Gastroesophageal sphincter (tissue), 4 donors: ENCODE measurements around the gene TMOD3. TPM values are rescaled to one million over a fixed set of nuclear protein-coding genes. Genes with fewer than 3 reads are reported as not detected.

Experiments used
- ATAC-seq: fragments of 150-250 bp; one replicate; pipeline ENCODE4 v1.9.1; 2016; ENCODE audit warnings: mild to moderate bottlenecking, moderate library complexity
- H3K27ac ChIP-seq, 4 donors: fragments of 200-600 bp; sonication (generic) in 3 of 4; 1 replicate in 3 of 4; 2 replicates in 1 of 4; pipeline ENCODE4 v1.5.1; 2016 to 2019
- H3K27me3 ChIP-seq: fragments of 200-600 bp; sonication (generic); one replicate; pipeline ENCODE4 v1.5.1; 2019
- H3K36me3 ChIP-seq, 2 donors: fragments of 200-600 bp; sonication (generic); one replicate each; pipeline ENCODE4 v1.5.1; 2019; ENCODE audit warnings: control low read depth in 1 of 2
- H3K4me1 ChIP-seq, 3 donors: fragments of 200-600 bp; sonication (generic); 1 replicate in 2 of 3; 2 replicates in 1 of 3; pipeline ENCODE4 v1.5.1; 2016 to 2019; ENCODE audit warnings: control low read depth in 2 of 3
- H3K4me3 ChIP-seq, 2 donors: fragments of 200-600 bp; sonication (generic); one replicate each; pipeline ENCODE4 v1.5.1; 2019; ENCODE audit warnings: mild to moderate bottlenecking in 1 of 2, moderate library complexity in 1 of 2
- H3K9me3 ChIP-seq, 3 donors: fragments of 200-600 bp; sonication (generic); one replicate each; pipeline ENCODE4 v1.5.1; 2017 to 2019; ENCODE audit warnings: control low read depth in 2 of 3
- CTCF ChIP-seq, 4 experiments: fragments of 200-600 bp in 2 of 4; fragments of 450-650 bp in 2 of 4; sonication (generic) in 1 of 4; IDR thresholded peaks; one replicate each; pipeline ENCODE4 v1.5.1; 2017 to 2019; ENCODE audit warnings: antibody characterized with exemption in 4 of 4, mild to moderate bottlenecking in 2 of 4, moderate library complexity in 2 of 4
- EP300 ChIP-seq: sonication (generic); formaldehyde crosslinking; IDR thresholded peaks from one replicate; pipeline ENCODE4 v1.6.1; 2017; ENCODE audit warnings: antibody characterized with exemption, mild to moderate bottlenecking
- POLR2A ChIP-seq, 2 donors: fragments of 450-650 bp; IDR thresholded peaks; one replicate each; pipeline ENCODE4 v1.6.1; 2017; ENCODE audit warnings: antibody characterized with exemption in 2 of 2, mild to moderate bottlenecking in 2 of 2, moderate library complexity in 1 of 2
- POLR2AphosphoS5 ChIP-seq: sonication (generic); formaldehyde crosslinking; IDR thresholded peaks from one replicate; pipeline ENCODE4 v1.6.1; 2017; ENCODE audit warnings: antibody characterized with exemption
- WGBS, 2 donors: methylation state at CpG; one replicate each; pipeline ENCODE4 v1.1.5; 2018; ENCODE audit warnings: low coverage in 1 of 2; 5-methylcytosine and 5-hydroxymethylcytosine counted together
- total RNA-seq, 4 donors: library from RNA; depleted of rRNA; stranded (reverse); fragments of >200 nt; gene quantifications; one replicate each; pipeline ENCODE4 v1.1.0, GENCODE V29; 2016

Gene TMOD3
- total RNA-seq, 4 donors from 2014 or later: 15.9 to 38.8 (median 21.4) TPM

GRCh38 chr15:51816611-51817010 lies 12.8 kb upstream of the TMOD3 start:
- peaks cover 0 to 45% of the 10 kb centered on the region in 2 donors for H3K36me3 ChIP-seq

GRCh38 chr15:51818150-51818549 lies 11.3 kb upstream of the TMOD3 start:
- TF ChIP-seq POLR2AphosphoS5 (no peak), POLR2A (IDR thresholded peaks at IDR 0.05) (no peak), EP300 (no peak), CTCF (IDR thresholded peaks at IDR 0.05) (no peak)
- ATAC-seq: no peak
- H3K4me3 ChIP-seq: no peak overlapping the region
- H3K9me3 ChIP-seq: peaks cover 0 to 12% (median 0%) of the 10 kb centered on the region in 3 donors
- no peaks in the 10 kb centered on the region for H3K4me1 ChIP-seq
- no peak overlapping the region for H3K27ac ChIP-seq
- peaks cover 0 to 30% of the 10 kb centered on the region in 2 donors for H3K36me3 ChIP-seq
- 71 to 80% methylated on average over 2 of the region's 3 CpGs for WGBS, 2 donors
- no peaks in the 10 kb centered on the region for H3K27me3 ChIP-seq

More at GRCh38 chr15:51816611-51817010, 12.8 kb upstream of the TMOD3 start:
- no peak for ATAC-seq
- no peaks in the 10 kb centered on the region for H3K4me1 ChIP-seq
- no peak overlapping the region for H3K27ac ChIP-seq
- H3K4me3 ChIP-seq: no peak overlapping the region
- H3K9me3 ChIP-seq: peaks cover 0 to 8% (median 0%) of the 10 kb centered on the region in 3 donors
- TF ChIP-seq POLR2AphosphoS5 (no peak), EP300 (no peak), CTCF (IDR thresholded peaks at IDR 0.05) (no peak), POLR2A (IDR thresholded peaks at IDR 0.05) (no peak)
- no peaks in the 10 kb centered on the region for H3K27me3 ChIP-seq

DNA sequence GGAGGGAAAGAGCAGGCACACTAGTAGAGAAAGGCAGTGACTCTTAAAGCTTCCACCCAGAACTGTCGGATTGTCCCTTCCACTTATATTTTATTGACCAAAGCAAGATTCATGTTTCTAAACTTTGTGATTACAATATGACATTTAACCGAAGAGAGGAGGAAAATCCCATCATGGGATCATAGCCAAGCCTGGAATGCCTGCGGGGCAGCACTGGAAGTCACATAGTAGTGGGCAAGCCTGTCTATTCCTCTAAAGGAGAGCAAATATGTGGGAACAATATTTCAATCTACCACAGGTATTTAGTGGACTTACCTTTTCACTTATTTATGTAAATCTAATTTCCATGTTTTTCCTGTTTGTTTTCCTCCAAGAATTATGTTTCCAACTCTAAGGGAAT lies 3.8 kb upstream of the TMOD3 start:
- no peak for ATAC-seq
- Histone ChIP-seq H3K27ac (no peak overlapping the region), H3K36me3 (no peaks in the 10 kb centered on the region), H3K4me3 (no peak overlapping the region), H3K4me1 (peaks cover 0 to 11% (median 2%) of the 10 kb centered on the region in 3 donors), H3K27me3 (no peaks in the 10 kb centered on the region), H3K9me3 (peaks cover 0 to 12% (median 0%) of the 10 kb centered on the region in 3 donors)
- 50 to 75% methylated on average over 2 to 3 of the region's 3 CpGs for WGBS, 2 donors
- TF ChIP-seq EP300 (no peak), POLR2AphosphoS5 (no peak), CTCF (IDR thresholded peaks at IDR 0.05) (no peak), POLR2A (IDR thresholded peaks at IDR 0.05) (no peak)

- peak overlapping the region in 1 of 2 donors; percentile 80 for H3K4me3 ChIP-seq
- TF ChIP-seq EP300 (no peak), POLR2A (IDR thresholded peaks at IDR 0.05) (no peak), CTCF (IDR thresholded peaks at IDR 0.05) (no peak), POLR2AphosphoS5 (no peak)
Observed at GRCh38 chr15:51828621-51829375, 655 bp upstream of the TMOD3 start.

DNA sequence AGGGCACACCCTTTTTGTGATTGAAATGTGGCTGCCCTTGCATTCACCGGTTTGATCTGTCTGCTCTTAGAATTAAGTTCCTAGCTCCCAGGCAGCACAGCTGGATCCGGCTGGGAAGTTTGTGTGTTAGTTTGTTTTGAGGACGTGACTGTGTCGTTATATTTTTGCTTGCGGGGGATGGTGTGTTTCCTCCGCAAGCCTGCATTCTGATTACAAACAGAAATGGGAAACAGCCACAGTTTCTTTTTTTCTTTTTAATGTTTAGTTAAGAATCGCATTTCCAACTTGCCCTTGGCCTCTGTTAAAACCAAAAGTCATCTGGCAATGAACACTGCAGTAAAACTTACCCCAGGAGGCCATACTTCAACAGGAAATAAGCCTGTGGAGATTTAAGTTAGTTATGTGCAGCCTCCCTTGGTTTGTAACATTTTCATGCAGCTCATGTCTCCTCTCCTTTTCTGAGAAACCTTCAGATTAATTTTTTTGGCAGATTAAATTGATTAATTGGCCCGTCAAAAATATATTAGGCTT lies 888 bp downstream of the TMOD3 start:
- H3K27ac ChIP-seq: peak overlapping the region; percentile 77 to 91 (median 90)
- peak overlapping the region; percentile 80 to 95 for H3K4me3 ChIP-seq
- H3K4me1 ChIP-seq: peaks cover 0 to 56% (median 6%) of the 10 kb centered on the region in 3 donors
- no peak for ATAC-seq
- no peaks in the 10 kb centered on the region for H3K27me3 ChIP-seq
- no peaks in the 10 kb centered on the region for H3K36me3 ChIP-seq
- TF ChIP-seq POLR2A (IDR thresholded peaks at IDR 0.05) (no peak), CTCF (IDR thresholded peaks at IDR 0.05) (no peak), POLR2AphosphoS5 (no peak), EP300 (no peak)
- 0 to 2% methylated on average over 7 to 8 of the region's 8 CpGs for WGBS, 2 donors
- H3K9me3 ChIP-seq: no peaks in the 10 kb centered on the region

More at GRCh38 chr15:51828621-51829375, 655 bp upstream of the TMOD3 start:
- 81 to 86% methylated on average over 8 to 9 of the region's 9 CpGs for WGBS, 2 donors
- H3K4me1 ChIP-seq: peaks cover 0 to 42% (median 6%) of the 10 kb centered on the region in 3 donors
- ATAC-seq: no peak
- H3K36me3 ChIP-seq: no peaks in the 10 kb centered on the region
- H3K9me3 ChIP-seq: no peaks in the 10 kb centered on the region
- peak overlapping the region in 2 of 4 donors; percentile 90 to 91 for H3K27ac ChIP-seq
- H3K27me3 ChIP-seq: no peaks in the 10 kb centered on the region
